Neural progenitor cell (in vitro differentiated cells): Measurements from ENCODE around the gene KDM2B. TPM values are rescaled to one million over a fixed set of nuclear protein-coding genes. Genes with fewer than 3 reads are reported as not detected.

Experiments
- DNase-seq: peaks from one replicate; pipeline ENCODE4 v3.0.0-alpha.2; 2016; ENCODE audit warnings: low spot score
- H2AFZ ChIP-seq: fragments of 200-600 bp; sonication (generic); replicated peaks from 2 replicates; pipeline ENCODE4 v1.6.1; 2016; ENCODE audit warnings: antibody characterized with exemption
- H3F3A ChIP-seq: fragments of 200-600 bp; sonication (generic); 2 replicates; pipeline ENCODE4 v1.6.1; 2016; ENCODE audit warnings: antibody characterized with exemption, low read depth
- H3K27ac ChIP-seq: fragments of 200-600 bp; sonication (generic); 2 replicates; pipeline ENCODE4 v1.5.1; 2016; ENCODE audit warnings: mild to moderate bottlenecking
- H3K27me3 ChIP-seq: fragments of 200-600 bp; sonication (generic); 2 replicates; pipeline ENCODE4 v1.6.1; 2016; ENCODE audit warnings: mild to moderate bottlenecking, moderate library complexity
- H3K36me3 ChIP-seq: fragments of 200-600 bp; sonication (generic); 2 replicates; pipeline ENCODE4 v1.5.1; 2016
- H3K4me1 ChIP-seq: fragments of 200-600 bp; sonication (generic); 2 replicates; pipeline ENCODE4 v1.6.1; 2016; ENCODE audit warnings: mixed run types
- H3K4me2 ChIP-seq: fragments of 200-600 bp; sonication (generic); 2 replicates; pipeline ENCODE4 v1.6.1; 2016
- H3K4me3 ChIP-seq: fragments of 200-600 bp; sonication (generic); 2 replicates; pipeline ENCODE4 v1.5.1; 2016
- H3K79me2 ChIP-seq: fragments of 200-600 bp; sonication (generic); 2 replicates; pipeline ENCODE4 v1.6.1; 2016; ENCODE audit warnings: low read depth
- H3K9ac ChIP-seq: fragments of 200-600 bp; sonication (generic); 2 replicates; pipeline ENCODE4 v1.6.1; 2016
- H3K9me3 ChIP-seq: fragments of 200-600 bp; sonication (generic); 2 replicates; pipeline ENCODE4 v1.5.1; 2016; ENCODE audit warnings: low read depth
- H4K20me1 ChIP-seq: fragments of 200-600 bp; sonication (generic); 2 replicates; pipeline ENCODE4 v1.6.1; 2016; ENCODE audit warnings: low read depth
- H3K27ac Mint-ChIP-seq: 3 replicates; pipeline ENCODE4 v1.8.0; 2021; ENCODE audit warnings: mixed read lengths
- H3K27me3 Mint-ChIP-seq: 2 replicates; pipeline ENCODE4 v1.8.0; 2022; ENCODE audit warnings: low read depth, mild to moderate bottlenecking, inconsistent platforms, moderate library complexity, mixed read lengths; ENCODE audit not compliant: insufficient read depth
- H3K36me3 Mint-ChIP-seq: 3 replicates; pipeline ENCODE4 v1.8.0; 2021; ENCODE audit warnings: mixed read lengths
- H3K4me1 Mint-ChIP-seq: 3 replicates; pipeline ENCODE4 v1.8.0; 2021; ENCODE audit warnings: mixed read lengths
- H3K4me3 Mint-ChIP-seq: 3 replicates; pipeline ENCODE4 v1.8.0; 2021; ENCODE audit warnings: mild to moderate bottlenecking, moderate library complexity, mixed read lengths
- H3K9me3 Mint-ChIP-seq: 3 replicates; pipeline ENCODE4 v1.8.0; 2020; ENCODE audit warnings: mixed read lengths
- CTCF ChIP-seq: fragments of 200-600 bp; sonication (generic); IDR thresholded peaks from 2 replicates; pipeline ENCODE4 v1.5.1; 2017; ENCODE audit warnings: antibody characterized with exemption, mild to moderate bottlenecking
- EZH2 ChIP-seq: fragments of 200-600 bp; sonication (generic); IDR thresholded peaks from 2 replicates; pipeline ENCODE4 v1.6.1; 2017; ENCODE audit warnings: antibody characterized with exemption, mild to moderate bottlenecking, moderate library complexity
- EZH2phosphoT487 ChIP-seq: fragments of 200-600 bp; sonication (generic); IDR thresholded peaks from 2 replicates; pipeline ENCODE4 v1.6.1; 2017; ENCODE audit warnings: antibody characterized with exemption
- total RNA-seq: library from RNA; depleted of rRNA; stranded (reverse); fragments of >200 nt; gene quantifications from 2 replicates; pipeline ENCODE4 v1.2.3, GENCODE V29; 2015; ENCODE audit warnings: low replicate concordance

The KDM2B gene
- total RNA-seq, 1 donor from 2014 or later: 85.3 TPM

- DNase-seq: peak; percentile 81
- H3K9me3 ChIP-seq: no peaks in the 10 kb centered on the region
- H3K36me3 ChIP-seq: no peaks in the 10 kb centered on the region
- Mint-ChIP-seq H3K27ac (peak overlapping the region; percentile 37), H3K36me3 (peaks cover 19% of the 10 kb centered on the region), H3K4me3 (peak overlapping the region; percentile 60), H3K9me3 (no peaks in the 10 kb centered on the region), H3K27me3 (peaks cover 3% of the 10 kb centered on the region), H3K4me1 (peaks cover 10% of the 10 kb centered on the region)
- peak overlapping the region; percentile 46 for H3K4me2 ChIP-seq
- H3K4me3 ChIP-seq: no peak overlapping the region
- H3K79me2 ChIP-seq: peaks cover 32% of the 10 kb centered on the region
- no peaks in the 10 kb centered on the region for H3K27me3 ChIP-seq
- no peak overlapping the region for H3K9ac ChIP-seq
- H3K4me1 ChIP-seq: peaks cover 11% of the 10 kb centered on the region
- H3F3A ChIP-seq: peaks cover 27% of the 10 kb centered on the region
- TF ChIP-seq CTCF (peak; percentile 95), EZH2phosphoT487 (no peak)
- peaks cover 39% of the 10 kb centered on the region for H4K20me1 ChIP-seq
- H2AFZ ChIP-seq: no peak overlapping the region
- peak overlapping the region; percentile 88 for H3K27ac ChIP-seq
Observed at GRCh38 chr12:121499929-121500793, 80.7 kb downstream of the KDM2B start.

- no peak for TF ChIP-seq CTCF
- no peak for TF ChIP-seq EZH2
- TF ChIP-seq EZH2phosphoT487: no peak
- H3K36me3 ChIP-seq: no peaks in the 10 kb centered on the region
- Mint-ChIP-seq H3K27me3 (no peaks in the 10 kb centered on the region), H3K4me1 (peaks cover 14% of the 10 kb centered on the region), H3K9me3 (no peaks in the 10 kb centered on the region), H3K27ac (no peak overlapping the region), H3K36me3 (peaks cover 26% of the 10 kb centered on the region), H3K4me3 (no peak overlapping the region)
- peaks cover 25% of the 10 kb centered on the region for H3F3A ChIP-seq
- peaks cover 51% of the 10 kb centered on the region for H3K79me2 ChIP-seq
- H3K27ac ChIP-seq: peak overlapping the region; percentile 29
- DNase-seq: no peak
- no peak overlapping the region for H3K9ac ChIP-seq
- H3K9me3 ChIP-seq: no peaks in the 10 kb centered on the region
- no peak overlapping the region for H3K4me2 ChIP-seq
- no peak overlapping the region for H3K4me3 ChIP-seq
- no peaks in the 10 kb centered on the region for H3K27me3 ChIP-seq
- peaks cover 38% of the 10 kb centered on the region for H4K20me1 ChIP-seq
- H3K4me1 ChIP-seq: peaks cover 8% of the 10 kb centered on the region
- no peak overlapping the region for H2AFZ ChIP-seq
Observed at GRCh38 chr12:121495746-121496145, 85.1 kb downstream of the KDM2B start.

GRCh38 chr12:121494093-121494787, 86.6 kb downstream of the KDM2B start:
- Histone ChIP-seq H3F3A (peaks cover 16% of the 10 kb centered on the region), H3K4me2 (no peak overlapping the region), H3K79me2 (peaks cover 47% of the 10 kb centered on the region), H3K4me1 (no peaks in the 10 kb centered on the region), H4K20me1 (peaks cover 25% of the 10 kb centered on the region), H3K36me3 (no peaks in the 10 kb centered on the region), H3K27ac (peak overlapping the region; percentile 11), H3K9ac (no peak overlapping the region), H2AFZ (no peak overlapping the region), H3K27me3 (no peaks in the 10 kb centered on the region), H3K9me3 (no peaks in the 10 kb centered on the region), H3K4me3 (no peak overlapping the region)
- TF ChIP-seq EZH2: no peak
- peak; percentile 88 for TF ChIP-seq CTCF
- peak; percentile 66 for DNase-seq
- Mint-ChIP-seq H3K27me3 (no peaks in the 10 kb centered on the region), H3K36me3 (peaks cover 31% of the 10 kb centered on the region), H3K4me3 (peak overlapping the region; percentile 63), H3K27ac (no peak overlapping the region), H3K9me3 (no peaks in the 10 kb centered on the region), H3K4me1 (peaks cover 9% of the 10 kb centered on the region)
